GM12878 (cell line): ENCODE results near the gene HORMAD2. TPM values are rescaled to one million over a fixed set of nuclear protein-coding genes. Genes with fewer than 3 reads are reported as not detected.

ENCODE experiments used
- ATAC-seq: fragments of 200-7000 bp; cut with Tn5 transposase; 3 replicates; pipeline ENCODE4 v1.9.1; 2020; ENCODE audit warnings: mild to moderate bottlenecking, moderate library complexity
- BruUV-seq: library from RNA; stranded (reverse); fragments of 400-500 nt; replicated peaks from 2 replicates; lab custom pipeline; 2021; lab: Mats Ljungman, UMichigan
- CTCF ChIA-PET: fragments of 300-600 bp; sonication (Branson Sonifier 250); formaldehyde crosslinking; extraction: SDS; loops from one replicate; lab custom pipeline; 2021; ENCODE audit warnings: inconsistent platforms; lab: Yijun Ruan, JAX
- POLR2A ChIA-PET: fragments of 350-600 bp; formaldehyde crosslinking; extraction: SDS; loops from one replicate; lab custom pipeline; 2021; ENCODE audit warnings: inconsistent platforms; lab: Charles Lee
- RAD21 ChIA-PET: fragments of 300-600 bp; sonication (Branson Sonifier 250); formaldehyde crosslinking; loops from one replicate; lab custom pipeline; 2023; ENCODE audit warnings: antibody characterized with exemption; ENCODE audit not compliant: unreplicated experiment; lab: Charles Lee
- SMC1A ChIA-PET: fragments of 300-600 bp; sonication (Branson Sonifier 250); formaldehyde crosslinking; loops from one replicate; lab custom pipeline; 2023; ENCODE audit not compliant: unreplicated experiment, uncharacterized antibody; lab: Charles Lee
- DNase-seq: peaks from one replicate; pipeline ENCODE4 v3.0.0-alpha.2; 2011; ENCODE audit warnings: low read depth, low spot score
- FAIRE-seq: peaks from 3 replicates; lab custom pipeline; 2011; peaks lifted over from hg19 to GRCh38; lab: Jason Lieb, UNC
- H2AFZ ChIP-seq: 2 replicates; pipeline ENCODE4 v1.6.0; 2011; ENCODE audit warnings: low read depth, low read length, control low read depth; ENCODE audit not compliant: control insufficient read depth
- H3K27ac ChIP-seq: 2 replicates; pipeline ENCODE4 v1.5.1; 2011; ENCODE audit warnings: control low read depth; ENCODE audit not compliant: control insufficient read depth, insufficient read depth
- H3K27me3 ChIP-seq, 2 experiments: replicated peaks in 1 of 2; 2 replicates each; pipeline versions ENCODE4 v1.6.0 to v1.6.1; 2011; ENCODE audit warnings: low read length in 1 of 2; ENCODE audit not compliant: control insufficient read depth in 2 of 2, insufficient read depth in 2 of 2
- H3K36me3 ChIP-seq, 2 experiments: 2 replicates each; pipeline ENCODE4 v1.5.1; 2011; ENCODE audit warnings: low read length in 1 of 2; ENCODE audit not compliant: control insufficient read depth in 2 of 2, insufficient read depth in 2 of 2
- H3K4me1 ChIP-seq: 2 replicates; pipeline ENCODE4 v1.6.1; 2011; ENCODE audit warnings: mild to moderate bottlenecking, low read length, moderate library complexity, mixed read lengths; ENCODE audit not compliant: control insufficient read depth, insufficient read depth
- H3K4me2 ChIP-seq: 2 replicates; pipeline ENCODE4 v1.6.0; 2011; ENCODE audit warnings: control low read depth; ENCODE audit not compliant: control insufficient read depth, insufficient read depth
- H3K4me3 ChIP-seq: fragments of 200-600 bp; sonication (generic); 2 replicates; pipeline ENCODE4 v1.5.1; 2016
- H3K79me2 ChIP-seq: 2 replicates; pipeline ENCODE4 v1.6.0; 2011; ENCODE audit warnings: low read length; ENCODE audit not compliant: control insufficient read depth, insufficient read depth
- H3K9ac ChIP-seq: 2 replicates; pipeline ENCODE4 v1.8.0; 2011; ENCODE audit warnings: low read length, control low read depth, mixed read lengths; ENCODE audit not compliant: control insufficient read depth, insufficient read depth
- H3K9me3 ChIP-seq: replicated peaks from 3 replicates; pipeline ENCODE4 v1.5.1; 2011; ENCODE audit warnings: mild to moderate bottlenecking, low read length; ENCODE audit not compliant: control insufficient read depth, insufficient read depth
- H4K20me1 ChIP-seq: 2 replicates; pipeline ENCODE4 v1.6.0; 2011; ENCODE audit not compliant: control insufficient read depth, insufficient read depth
- CEBPZ ChIP-seq: fragments of 150-350 bp; IDR thresholded peaks from 2 replicates; pipeline ENCODE4 v1.6.1; 2016; ENCODE audit warnings: low read depth, low read length
- MTA2 ChIP-seq: fragments of 450-650 bp; IDR thresholded peaks from 2 replicates; pipeline ENCODE4 v1.6.1; 2016; ENCODE audit warnings: low read depth, mild to moderate bottlenecking, moderate library complexity
- MYB ChIP-seq: fragments of 150-350 bp; IDR thresholded peaks from 2 replicates; pipeline ENCODE4 v1.6.1; 2014; ENCODE audit warnings: mild to moderate bottlenecking, low read depth, low read length, borderline replicate concordance
- NBN ChIP-seq: fragments of 450-650 bp; IDR thresholded peaks from 2 replicates; pipeline ENCODE4 v1.6.1; 2016
- NR2F1 ChIP-seq: fragments of 450-650 bp; conservative IDR thresholded peaks from 2 replicates; pipeline ENCODE4 v1.6.1; 2017; ENCODE audit warnings: mild to moderate bottlenecking
- STAT1 ChIP-seq: fragments of 450-650 bp; conservative IDR thresholded peaks from 2 replicates; pipeline ENCODE4 v1.6.1; 2014; ENCODE audit warnings: antibody characterized with exemption, mild to moderate bottlenecking
- ZNF687 ChIP-seq: fragments of 450-650 bp; IDR thresholded peaks from 2 replicates; pipeline ENCODE4 v1.6.1; 2017; ENCODE audit warnings: mild to moderate bottlenecking, moderate library complexity
- WGBS: methylation state at CpG from one replicate; pipeline ENCODE4 v1.1.6; 2016; ENCODE audit warnings: low lambda C conversion rate; ENCODE audit not compliant: insufficient replicate concordance, insufficient coverage; ENCODE audit errors: missing lambda C conversion rate; 5-methylcytosine and 5-hydroxymethylcytosine counted together
- in situ Hi-C: fragments of 300-500 bp; cut with MboI; formaldehyde crosslinking; loops from 9 replicates; pipeline ENCODE4 v1.14.3; 2018; ENCODE audit warnings: mixed read lengths
- intact Hi-C: fragments of 100-400 bp; cut with micrococcal nuclease; formaldehyde crosslinking; loops from one replicate; pipeline ENCODE4 v1.14.2; 2022; ENCODE audit not compliant: unreplicated experiment
- polyA plus RNA-seq, 11 experiments: library from polyadenylated mRNA; depleted of rRNA in 4 of 11; unstranded in 6 of 11; stranded (reverse) in 5 of 11; fragments of >200 nt; fragmentation: Nextera tagmentation in 4 of 11; fragmentation: Illumina TruSeq in 1 of 11; extraction: Ambion mirVana in 4 of 11; extraction: Trizol in 1 of 11; gene quantifications; 1 replicate in 1 of 11; 2 replicates in 10 of 11; pipeline versions ENCODE4 v1.2.1 to v1.2.3, GENCODE V29; 2011 to 2016; ENCODE audit warnings: inconsistent platforms in 2 of 11, missing spikeins in 2 of 11, low read depth in 1 of 11
- total RNA-seq, 4 experiments: library from RNA; depleted of rRNA in 3 of 4; stranded (reverse); fragments of >200 nt in 3 of 4; fragmentation: Illumina TruSeq in 1 of 4; extraction: Trizol in 1 of 4; gene quantifications; 2 replicates each; pipeline versions ENCODE4 v1.2.1 to v1.2.3, GENCODE V29; 2013 to 2021

Gene HORMAD2
- total and polyA plus RNA-seq, 10 of the 15 experiments (the other 5 are each of a cell fraction or from before 2014, with no cell fraction given): 0.07 to 0.13 TPM; not detected in 8

- no peaks in the 10 kb centered on the region for H3K79me2 ChIP-seq
- ChIA-PET RAD21 (interaction anchor here (1.8 to 2.2 kb wide), 2 partner anchors 9 to 175 kb away, joined by 4 to 11 read pairs; partner anchors contain the start of gene CASTOR1), CTCF (interaction anchor here (1.0 to 2.7 kb wide), 5 partner anchors 10 to 174 kb away, joined by 3 to 20 read pairs (median 7); no protein-coding TSS in a partner anchor), SMC1A (interaction anchor here (0.6 kb wide), 1 partner anchor 174 kb away, joined by 3 read pairs; no protein-coding TSS in a partner anchor), POLR2A (no interaction called here)
- H4K20me1 ChIP-seq: no peaks in the 10 kb centered on the region
- H3K36me3 ChIP-seq: no peaks in the 10 kb centered on the region
- no peak overlapping the region for H3K4me3 ChIP-seq
- H3K27ac ChIP-seq: no peak overlapping the region
- no peak for ATAC-seq
- no peak for FAIRE-seq
- WGBS: 31% methylated on average over 1 of the region's 1 CpG
- H2AFZ ChIP-seq: no peak overlapping the region
- intact Hi-C loops (loop anchor here (5.0 kb wide), 1 partner anchor 374 kb away; no protein-coding TSS in a partner anchor), in situ Hi-C loops (no loop called here)
- H3K4me1 ChIP-seq: no peaks in the 10 kb centered on the region
- TF ChIP-seq MTA2: no peak
- no peak for TF ChIP-seq NR2F1
- no peak for TF ChIP-seq STAT1
- TF ChIP-seq ZNF687: no peak
- TF ChIP-seq CEBPZ: no peak
- no peak for TF ChIP-seq NBN
- TF ChIP-seq MYB: no peak
- H3K4me2 ChIP-seq: no peak overlapping the region
- H3K27me3 ChIP-seq: no peaks in the 10 kb centered on the region
- H3K9ac ChIP-seq: no peak overlapping the region
- DNase-seq: no peak
- BruUV-seq: no TSS peak
- no peaks in the 10 kb centered on the region for H3K9me3 ChIP-seq
Measured at GRCh38 chr22:30113494-30113893, 33.2 kb downstream of the HORMAD2 start.
